IMR-90 (cell line): ENCODE results near the gene RASGRF2. TPM values are rescaled to one million over a fixed set of nuclear protein-coding genes. Genes with fewer than 3 reads are reported as not detected.

Experiments
- ATAC-seq: fragments of 200-7000 bp; cut with Tn5 transposase; 2 replicates; pipeline ENCODE4 v1.9.1; 2020; ENCODE audit warnings: low read depth, mild to moderate bottlenecking, moderate library complexity
- BruUV-seq: library from RNA; stranded (reverse); fragments of 400-500 nt; replicated peaks from 2 replicates; lab custom pipeline; 2021; lab: Mats Ljungman, UMichigan
- CTCF ChIA-PET: fragments of 300-600 bp; formaldehyde crosslinking; extraction: SDS; loops from one replicate; lab custom pipeline; 2021; ENCODE audit warnings: antibody characterized with exemption; lab: Yijun Ruan, JAX
- POLR2A ChIA-PET: fragments of 300-600 bp; sonication (Branson Sonifier 250); formaldehyde crosslinking; loops from one replicate; lab custom pipeline; 2022; ENCODE audit warnings: antibody characterized with exemption; ENCODE audit not compliant: unreplicated experiment; lab: Charles Lee
- DNase-seq: peaks from one replicate; pipeline ENCODE4 v3.0.0; 2013
- H2AFZ ChIP-seq: replicated peaks from 2 replicates; pipeline ENCODE3; 2013; ENCODE audit warnings: low read length, mild to moderate bottlenecking; ENCODE audit not compliant: poor library complexity
- H2AK5ac ChIP-seq: 2 replicates; pipeline ENCODE4 v1.6.1; 2013; ENCODE audit warnings: low read depth, low read length, inconsistent platforms
- H2AK9ac ChIP-seq: replicated peaks from 2 replicates; pipeline ENCODE3; 2013; ENCODE audit warnings: mild to moderate bottlenecking, low read depth, low read length, moderate library complexity; ENCODE audit not compliant: poor library complexity
- H2BK120ac ChIP-seq: 2 replicates; pipeline ENCODE4 v1.6.1; 2013; ENCODE audit warnings: low read depth, low read length, inconsistent platforms
- H2BK15ac ChIP-seq: 3 replicates; pipeline ENCODE4 v1.6.1; 2013; ENCODE audit warnings: low read depth, low read length, inconsistent platforms
- H2BK20ac ChIP-seq: 2 replicates; pipeline ENCODE4 v1.6.1; 2013; ENCODE audit warnings: low read depth, mild to moderate bottlenecking, inconsistent platforms, low read length, moderate library complexity
- H2BK5ac ChIP-seq: 2 replicates; pipeline ENCODE4 v1.6.1; 2013; ENCODE audit warnings: mild to moderate bottlenecking, low read depth, low read length, inconsistent platforms; ENCODE audit not compliant: poor library complexity, severe bottlenecking
- H3K14ac ChIP-seq: replicated peaks from 2 replicates; pipeline ENCODE4 v1.6.1; 2013; ENCODE audit warnings: low read depth, low read length, inconsistent platforms
- H3K18ac ChIP-seq: 2 replicates; pipeline ENCODE4 v1.6.1; 2013; ENCODE audit warnings: low read depth, low read length, control low read depth
- H3K23ac ChIP-seq: 2 replicates; pipeline ENCODE4 v1.6.1; 2013; ENCODE audit warnings: low read depth, low read length, inconsistent platforms
- H3K27ac ChIP-seq: 2 replicates; pipeline ENCODE4 v1.5.1; 2013; ENCODE audit warnings: mild to moderate bottlenecking, control low read depth, low read length; ENCODE audit not compliant: insufficient read depth
- H3K27me3 ChIP-seq: 2 replicates; pipeline ENCODE4 v1.6.1; 2013; ENCODE audit warnings: low read length; ENCODE audit not compliant: control insufficient read depth, insufficient read depth
- H3K36me3 ChIP-seq: 2 replicates; pipeline ENCODE4 v1.6.1; 2013; ENCODE audit warnings: low read length, mixed read lengths; ENCODE audit not compliant: control insufficient read depth, insufficient read depth
- H3K4ac ChIP-seq: 2 replicates; pipeline ENCODE4 v1.6.1; 2013; ENCODE audit warnings: low read depth, low read length, inconsistent platforms
- H3K4me1 ChIP-seq: 2 replicates; pipeline ENCODE4 v1.6.1; 2013; ENCODE audit warnings: low read length, mixed read lengths; ENCODE audit not compliant: control insufficient read depth, insufficient read depth
- H3K4me2 ChIP-seq: 2 replicates; pipeline ENCODE4 v1.6.1; 2013; ENCODE audit warnings: low read depth, mild to moderate bottlenecking, control low read depth, low read length, moderate library complexity
- H3K4me3 ChIP-seq: 2 replicates; pipeline ENCODE4 v1.5.1; 2013; ENCODE audit warnings: low read depth, mild to moderate bottlenecking, control low read depth, low read length, moderate library complexity; ENCODE audit not compliant: insufficient read depth
- H3K56ac ChIP-seq: 2 replicates; pipeline ENCODE4 v1.6.1; 2013; ENCODE audit warnings: low read length, inconsistent platforms; ENCODE audit not compliant: insufficient read depth; ENCODE audit errors: extremely low read depth
- H3K79me1 ChIP-seq, 2 experiments: 2 replicates each; pipeline ENCODE4 v1.6.1; 2013; ENCODE audit warnings: low read length in 2 of 2, inconsistent platforms in 1 of 2, low read depth in 1 of 2
- H3K9ac ChIP-seq: 2 replicates; pipeline ENCODE4 v1.6.1; 2013; ENCODE audit warnings: low read depth, low read length, control low read depth
- H3K9me1 ChIP-seq: 2 replicates; pipeline ENCODE4 v1.6.1; 2013; ENCODE audit warnings: low read length, inconsistent platforms; ENCODE audit not compliant: insufficient read depth
- H3K9me3 ChIP-seq: 2 replicates; pipeline ENCODE4 v1.6.1; 2013; ENCODE audit warnings: low read length; ENCODE audit not compliant: control insufficient read depth, insufficient read depth
- H4K20me1 ChIP-seq: 2 replicates; pipeline ENCODE4 v1.6.1; 2013; ENCODE audit warnings: low read length, inconsistent platforms; ENCODE audit not compliant: insufficient read depth
- H4K5ac ChIP-seq: 2 replicates; pipeline ENCODE4 v1.6.1; 2013; ENCODE audit warnings: mild to moderate bottlenecking, low read depth, low read length, control low read depth
- H4K8ac ChIP-seq, 2 experiments: 2 replicates each; pipeline ENCODE4 v1.6.1; 2013; ENCODE audit warnings: low read depth in 2 of 2, low read length in 2 of 2, control low read depth in 1 of 2, inconsistent platforms in 1 of 2
- H4K91ac ChIP-seq: 2 replicates; pipeline ENCODE4 v1.6.1; 2013; ENCODE audit warnings: low read depth, low read length, inconsistent platforms; ENCODE audit not compliant: insufficient read depth
- NFE2L2 ChIP-seq: fragments of 150-350 bp; IDR thresholded peaks from 2 replicates; pipeline ENCODE4 v1.6.1; 2016; ENCODE audit warnings: low read depth, mild to moderate bottlenecking, low read length
- SMC3 ChIP-seq: fragments of 150-350 bp; IDR thresholded peaks from 2 replicates; pipeline ENCODE4 v1.6.1; 2016; ENCODE audit warnings: low read depth, mild to moderate bottlenecking, antibody characterized with exemption, low read length, moderate library complexity
- WGBS, 2 experiments: methylation state at CpG; one replicate each; pipeline versions ENCODE4 v1.1.5 to v1.1.7; 2013; ENCODE audit warnings: missing lambda C conversion rate in 2 of 2; ENCODE audit not compliant: insufficient read length in 1 of 2; ENCODE audit errors: extremely low coverage in 2 of 2; 5-methylcytosine and 5-hydroxymethylcytosine counted together
- dilution Hi-C: fragments of 300-500 bp; cut with HindIII; formaldehyde crosslinking; loops from one replicate; pipeline ENCODE4 v1.14.3; 2018; ENCODE audit warnings: low sequenced_read_pairs; ENCODE audit not compliant: unreplicated experiment
- in situ Hi-C: fragments of 300-500 bp; cut with MboI; formaldehyde crosslinking; loops from 3 replicates; pipeline ENCODE4 v1.14.3; 2019; ENCODE audit warnings: low sequenced_read_pairs, inconsistent platforms, mixed read lengths
- intact Hi-C: fragments of 100-400 bp; cut with micrococcal nuclease; formaldehyde crosslinking; loops from 2 replicates; pipeline ENCODE4 v1.10.0; 2022
- polyA plus RNA-seq, 3 experiments: library from polyadenylated mRNA; depleted of rRNA; stranded (reverse); fragments of >200 nt; gene quantifications; 2 replicates each; pipeline ENCODE4 v1.2.3, GENCODE V29; 2012; ENCODE audit warnings: low replicate concordance in 1 of 3
- total RNA-seq: library from RNA; depleted of rRNA; stranded (reverse); fragments of >200 nt; gene quantifications from 2 replicates; pipeline ENCODE4 v1.2.3, GENCODE V29; 2012
- TF ChIP-seq, protein P1 (sequence below): fragments of 150-350 bp; IDR thresholded peaks from 2 replicates; pipeline ENCODE4 v1.6.1; 2016; ENCODE audit warnings: low read depth, mild to moderate bottlenecking, low read length, moderate library complexity, borderline replicate concordance

RASGRF2 gene
- total and polyA plus RNA-seq, 2 of the 4 experiments (the other 2 are of a cell fraction): 2.9 to 5.0 TPM

DNA sequence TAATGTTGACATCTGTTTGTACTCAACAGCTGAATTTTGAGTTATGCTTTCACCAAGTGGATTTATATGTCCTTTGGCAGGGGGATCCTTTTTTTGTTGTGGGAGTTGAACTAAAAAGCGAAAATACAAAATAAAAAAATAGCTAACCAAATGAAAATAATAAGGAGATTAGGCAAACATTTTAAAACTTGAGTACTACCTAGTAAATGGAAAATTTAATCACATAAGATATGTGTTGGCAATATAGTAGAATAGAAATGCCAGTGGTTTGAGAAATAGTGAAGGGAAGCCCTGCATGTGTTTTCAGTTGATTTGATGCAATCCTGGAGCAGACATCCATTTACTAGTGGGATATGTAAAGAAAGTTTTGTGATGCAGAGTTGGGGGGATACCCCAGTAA lies 98.0 kb downstream of the RASGRF2 start:
- H4K20me1 ChIP-seq: no peaks in the 10 kb centered on the region
- ATAC-seq: no peak
- H2BK120ac ChIP-seq: no peak overlapping the region
- H3K27ac ChIP-seq: no peak overlapping the region
- H2BK5ac ChIP-seq: no peak overlapping the region
- in situ Hi-C loops (no loop called here), dilution Hi-C loops (no loop called here), intact Hi-C loops (no loop called here)
- BruUV-seq: no TSS peak
- H2BK15ac ChIP-seq: no peak overlapping the region
- no peak overlapping the region for H3K14ac ChIP-seq
- H3K4me1 ChIP-seq: no peaks in the 10 kb centered on the region
- H3K18ac ChIP-seq: no peak overlapping the region
- POLR2A ChIA-PET: interaction anchor here (0.5 kb wide), 1 partner anchor 12 kb away, joined by 4 read pairs; no protein-coding TSS in a partner anchor
- no peak overlapping the region for H3K56ac ChIP-seq
- H2BK20ac ChIP-seq: no peak overlapping the region
- TF ChIP-seq, protein P1, sequence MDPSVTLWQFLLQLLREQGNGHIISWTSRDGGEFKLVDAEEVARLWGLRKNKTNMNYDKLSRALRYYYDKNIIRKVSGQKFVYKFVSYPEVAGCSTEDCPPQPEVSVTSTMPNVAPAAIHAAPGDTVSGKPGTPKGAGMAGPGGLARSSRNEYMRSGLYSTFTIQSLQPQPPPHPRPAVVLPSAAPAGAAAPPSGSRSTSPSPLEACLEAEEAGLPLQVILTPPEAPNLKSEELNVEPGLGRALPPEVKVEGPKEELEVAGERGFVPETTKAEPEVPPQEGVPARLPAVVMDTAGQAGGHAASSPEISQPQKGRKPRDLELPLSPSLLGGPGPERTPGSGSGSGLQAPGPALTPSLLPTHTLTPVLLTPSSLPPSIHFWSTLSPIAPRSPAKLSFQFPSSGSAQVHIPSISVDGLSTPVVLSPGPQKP: no peak
- no peak for TF ChIP-seq NFE2L2
- TF ChIP-seq SMC3: no peak
- peaks cover 3% of the 10 kb centered on the region; the same call in 1 of the 2 replicates for H3K36me3 ChIP-seq
- peaks cover 7 to 24% of the 10 kb centered on the region in 2 experiments; a peak in 3 of 4 replicates for H3K79me1 ChIP-seq
- no peak overlapping the region for H4K5ac ChIP-seq
- H3K9ac ChIP-seq: no peak overlapping the region
- H4K8ac ChIP-seq: no peak overlapping the region
- peaks cover 2% of the 10 kb centered on the region; the same call in 1 of the 2 replicates for H3K9me3 ChIP-seq
- H3K27me3 ChIP-seq: no peaks in the 10 kb centered on the region
- WGBS, 2 experiments: no CpG with 5 or more reads among the region's 1 CpG
- H2AK9ac ChIP-seq: no peak overlapping the region
- H4K91ac ChIP-seq: no peak overlapping the region
- H2AFZ ChIP-seq: no peak overlapping the region
- no peak overlapping the region for H3K4me2 ChIP-seq
- H3K4ac ChIP-seq: no peak overlapping the region
- no peak overlapping the region for H2AK5ac ChIP-seq
- CTCF ChIA-PET: interaction anchor here (0.7 kb wide), 1 partner anchor 307 kb away, joined by 6 read pairs; no protein-coding TSS in a partner anchor
- no peak for DNase-seq
- no peaks in the 10 kb centered on the region; the same call in 1 of the 2 replicates for H3K9me1 ChIP-seq
- no peak overlapping the region for H3K23ac ChIP-seq
- no peak overlapping the region for H3K4me3 ChIP-seq
